T-helper 1 cell treated with Interleukin-12 subunit alpha and Interleukin-12 subunit beta and Interleukin-4 antibody, amounts not matched to agents 30 μg/mL and 1 μg/mL, for 36 hours (primary cell): ENCODE measurements around the gene COL4A2.

Experiments
- H3K27ac Mint-ChIP-seq: one replicate; pipeline ENCODE4 v1.8.0; 2021; ENCODE audit warnings: mild to moderate bottlenecking, mixed read lengths
- H3K27me3 Mint-ChIP-seq: one replicate; pipeline ENCODE4 v1.8.0; 2021; ENCODE audit warnings: low read depth, mixed read lengths
- H3K36me3 Mint-ChIP-seq: one replicate; pipeline ENCODE4 v1.8.0; 2021; ENCODE audit warnings: low read depth, mixed read lengths
- H3K4me1 Mint-ChIP-seq: one replicate; pipeline ENCODE4 v1.8.0; 2021; ENCODE audit warnings: low read depth, mixed read lengths
- H3K4me3 Mint-ChIP-seq: one replicate; pipeline ENCODE4 v1.8.0; 2021; ENCODE audit warnings: mild to moderate bottlenecking, moderate library complexity, mixed read lengths
- H3K9me3 Mint-ChIP-seq: one replicate; pipeline ENCODE4 v1.8.0; 2021; ENCODE audit warnings: mixed read lengths

The COL4A2 gene

GRCh38 chr13:110306960-110307766 is at the start of gene COL4A2, which contains the start of gene COL4A1:
Gene COL4A2 (plus strand): TSS chr13:110307284. CDS start chr13:110307904, 620 bp downstream.
Gene COL4A1 (minus strand): TSS chr13:110307157. CDS start chr13:110307027, 130 bp downstream.
- H3K27ac Mint-ChIP-seq = no peak within 1 kb of the TSS
- peaks cover 2% of the 10 kb centered on the region for H3K36me3 Mint-ChIP-seq
- H3K9me3 Mint-ChIP-seq = no peaks in the 10 kb centered on the region
- H3K27me3 Mint-ChIP-seq = peaks cover 77% of the 10 kb centered on the region
- H3K4me3 Mint-ChIP-seq = no peak within 1 kb of the TSS
- H3K4me1 Mint-ChIP-seq = peaks cover 7% of the 10 kb centered on the region

- Mint-ChIP-seq H3K36me3 (no peaks in the 10 kb centered on the region), H3K4me3 (no peak overlapping the region), H3K9me3 (no peaks in the 10 kb centered on the region), H3K4me1 (no peaks in the 10 kb centered on the region), H3K27ac (no peak overlapping the region), H3K27me3 (peaks cover 13% of the 10 kb centered on the region)
Observed at GRCh38 chr13:110257408-110257807, 49.7 kb upstream of the COL4A2 start.

DNA sequence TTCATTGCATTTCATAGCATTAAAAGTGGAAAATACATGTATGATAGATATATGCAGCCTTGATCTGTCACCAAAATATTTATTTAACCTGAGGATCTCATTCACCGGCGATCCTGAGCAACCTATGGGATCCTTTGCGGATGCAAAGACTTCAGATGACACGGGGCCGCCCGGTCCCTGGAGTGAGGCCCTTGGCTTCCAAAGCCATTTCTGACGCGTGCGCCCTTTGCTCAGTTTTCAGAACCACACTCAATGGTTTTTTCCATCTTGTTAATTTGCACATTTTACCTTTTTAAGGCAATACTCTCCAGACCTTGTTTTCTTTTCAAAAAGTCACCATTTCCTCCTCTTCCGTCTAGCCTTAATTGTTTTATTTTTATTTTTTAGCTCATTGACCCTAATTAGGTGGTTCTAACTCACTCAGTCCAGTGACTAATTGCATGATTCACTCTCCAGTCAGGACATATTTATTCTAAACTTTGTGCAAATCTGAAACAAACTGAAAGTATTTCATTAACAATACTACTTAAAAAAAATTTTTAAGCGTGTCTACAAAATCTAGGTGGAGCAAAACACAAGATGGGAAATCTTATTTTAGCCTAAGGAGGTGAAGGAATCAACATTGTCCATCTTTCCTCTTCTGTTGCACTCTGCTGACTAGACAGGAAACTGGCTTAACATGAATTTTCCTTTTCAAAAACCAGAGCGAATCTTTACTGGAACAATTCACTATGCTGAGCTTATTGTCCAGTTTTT is 48.0 kb upstream of the COL4A2 start:
- Mint-ChIP-seq H3K36me3 (no peaks in the 10 kb centered on the region), H3K4me3 (no peak overlapping the region), H3K4me1 (no peaks in the 10 kb centered on the region), H3K27me3 (peaks cover 21% of the 10 kb centered on the region), H3K27ac (no peak overlapping the region), H3K9me3 (no peaks in the 10 kb centered on the region)

DNA sequence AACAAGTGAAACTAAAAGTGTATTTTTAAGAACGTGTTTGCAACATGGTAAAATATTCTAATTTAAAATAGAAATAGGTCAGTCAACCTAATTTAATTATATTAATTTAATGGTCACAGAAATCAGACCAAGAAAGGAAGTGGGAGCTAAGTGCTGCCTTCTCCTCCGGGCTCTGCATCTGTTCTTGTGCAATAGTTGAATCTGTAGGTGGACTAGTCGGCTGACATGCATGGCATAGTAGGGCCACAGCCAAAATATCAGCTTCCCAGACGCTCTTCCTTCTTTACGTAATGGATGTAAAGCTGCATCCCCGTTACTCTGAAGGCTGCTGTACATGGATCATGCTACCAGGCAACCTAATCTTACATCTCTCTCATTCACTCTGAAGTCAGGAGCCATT is 47.4 kb upstream of the COL4A2 start:
- Mint-ChIP-seq H3K36me3 (no peaks in the 10 kb centered on the region), H3K4me3 (no peak overlapping the region), H3K4me1 (no peaks in the 10 kb centered on the region), H3K27ac (no peak overlapping the region), H3K9me3 (no peaks in the 10 kb centered on the region), H3K27me3 (peaks cover 27% of the 10 kb centered on the region)

GRCh38 chr13:110261166-110262081 is 45.7 kb upstream of the COL4A2 start:
- Mint-ChIP-seq H3K27me3 (peaks cover 30% of the 10 kb centered on the region), H3K9me3 (no peaks in the 10 kb centered on the region), H3K36me3 (no peaks in the 10 kb centered on the region), H3K4me1 (no peaks in the 10 kb centered on the region), H3K4me3 (no peak overlapping the region), H3K27ac (no peak overlapping the region)

- Mint-ChIP-seq H3K4me1 (no peaks in the 10 kb centered on the region), H3K27ac (no peak overlapping the region), H3K9me3 (no peaks in the 10 kb centered on the region), H3K36me3 (no peaks in the 10 kb centered on the region), H3K27me3 (peaks cover 30% of the 10 kb centered on the region), H3K4me3 (no peak overlapping the region)
Observed at GRCh38 chr13:110262082-110262436, 45.0 kb upstream of the COL4A2 start.

- Mint-ChIP-seq H3K27me3 (peaks cover 33% of the 10 kb centered on the region), H3K9me3 (no peaks in the 10 kb centered on the region), H3K27ac (no peak overlapping the region), H3K36me3 (no peaks in the 10 kb centered on the region), H3K4me1 (no peaks in the 10 kb centered on the region), H3K4me3 (no peak overlapping the region)
Observed at GRCh38 chr13:110262508-110263291, 44.4 kb upstream of the COL4A2 start.

GRCh38 chr13:110263404-110263803 is 43.7 kb upstream of the COL4A2 start:
- Mint-ChIP-seq H3K4me3 (no peak overlapping the region), H3K4me1 (no peaks in the 10 kb centered on the region)

DNA sequence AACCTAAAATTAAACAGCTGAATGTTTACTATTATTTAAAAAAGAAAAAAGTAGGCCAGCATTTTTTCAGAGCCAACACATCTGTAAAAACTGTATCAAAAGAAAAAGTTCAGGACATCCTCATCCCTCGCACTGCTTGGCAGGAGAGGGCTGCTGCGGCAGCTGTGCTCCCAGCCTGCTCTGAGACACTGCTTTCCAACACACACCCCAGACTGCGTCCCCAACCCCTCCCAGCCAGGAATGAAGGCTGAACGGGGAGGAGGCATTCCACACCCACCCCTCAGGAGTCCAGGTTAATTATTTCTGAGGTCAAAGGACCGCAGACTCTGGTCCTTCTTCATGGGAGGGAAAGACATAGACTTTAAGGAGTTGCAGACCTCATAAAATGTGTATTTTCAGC is 43.2 kb upstream of the COL4A2 start:
- H3K9me3 Mint-ChIP-seq = no peaks in the 10 kb centered on the region
- H3K27ac Mint-ChIP-seq = no peak overlapping the region
- H3K27me3 Mint-ChIP-seq = peaks cover 38% of the 10 kb centered on the region
- H3K4me1 Mint-ChIP-seq = no peaks in the 10 kb centered on the region
- no peak overlapping the region for H3K4me3 Mint-ChIP-seq
- H3K36me3 Mint-ChIP-seq = no peaks in the 10 kb centered on the region

More at GRCh38 chr13:110263404-110263803, 43.7 kb upstream of the COL4A2 start:
- H3K9me3 Mint-ChIP-seq = no peaks in the 10 kb centered on the region
- H3K27ac Mint-ChIP-seq = no peak overlapping the region
- no peaks in the 10 kb centered on the region for H3K36me3 Mint-ChIP-seq
- H3K27me3 Mint-ChIP-seq = peaks cover 38% of the 10 kb centered on the region

GRCh38 chr13:110264685-110265275 is 42.3 kb upstream of the COL4A2 start:
- Mint-ChIP-seq H3K27ac (no peak overlapping the region), H3K36me3 (no peaks in the 10 kb centered on the region), H3K4me1 (no peaks in the 10 kb centered on the region), H3K9me3 (no peaks in the 10 kb centered on the region), H3K27me3 (peaks cover 42% of the 10 kb centered on the region), H3K4me3 (no peak overlapping the region)

DNA sequence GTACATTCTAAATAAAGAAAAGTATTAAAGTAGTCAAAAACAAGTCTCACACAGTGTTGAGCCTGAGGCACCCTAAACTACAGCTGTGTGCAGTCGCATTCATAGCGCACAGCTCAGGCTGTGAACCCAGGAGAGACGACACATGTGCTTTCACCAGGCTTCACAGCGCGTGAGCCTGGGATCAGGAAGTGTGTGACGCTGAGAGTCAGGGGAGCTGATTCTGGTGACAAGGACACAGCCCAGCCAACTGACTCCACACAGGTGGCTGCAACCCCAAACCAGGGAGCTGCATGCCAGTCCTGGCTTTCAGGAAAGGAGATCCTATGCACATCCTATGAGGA is 41.8 kb upstream of the COL4A2 start:
- Mint-ChIP-seq H3K27me3 (peaks cover 44% of the 10 kb centered on the region), H3K27ac (no peak overlapping the region), H3K4me1 (no peaks in the 10 kb centered on the region), H3K9me3 (no peaks in the 10 kb centered on the region), H3K36me3 (no peaks in the 10 kb centered on the region), H3K4me3 (no peak overlapping the region)

DNA sequence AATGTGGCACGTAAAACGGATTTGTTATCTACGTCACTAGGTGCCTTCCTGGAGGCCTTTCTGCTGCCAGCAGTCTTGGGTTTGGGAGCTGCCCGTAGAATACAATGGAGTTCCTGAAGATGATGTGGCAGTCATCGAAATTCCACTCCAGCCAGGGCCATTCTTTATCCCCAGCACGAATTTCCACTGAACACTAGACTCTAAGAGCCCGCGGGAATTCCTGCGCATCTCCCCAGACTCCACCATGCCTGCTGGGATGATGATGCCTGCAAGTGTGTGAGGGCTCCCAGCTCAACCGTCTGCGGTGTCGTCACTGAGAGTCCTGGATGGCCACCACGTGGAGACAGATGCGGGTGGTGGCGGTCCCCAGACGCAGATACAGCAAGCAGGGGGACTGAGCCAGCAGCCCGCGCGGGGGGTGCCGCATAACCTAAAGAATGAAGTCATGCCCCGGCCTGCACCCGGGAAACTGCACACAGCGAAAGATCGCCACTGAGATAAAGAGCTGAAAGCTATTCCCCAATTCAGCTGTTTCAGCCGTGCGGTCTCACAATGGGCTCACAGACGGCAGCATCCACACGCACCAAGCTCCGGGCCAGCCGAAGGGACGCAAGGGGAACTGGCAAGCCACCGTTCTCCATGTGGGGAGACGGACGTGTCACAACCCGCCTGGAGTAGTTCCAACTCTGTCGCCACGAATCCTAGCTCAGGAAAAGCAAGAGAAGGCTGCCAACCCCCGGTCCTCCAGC is 41.2 kb upstream of the COL4A2 start:
- Mint-ChIP-seq H3K9me3 (no peaks in the 10 kb centered on the region), H3K4me1 (no peaks in the 10 kb centered on the region), H3K27ac (no peak overlapping the region), H3K4me3 (no peak overlapping the region), H3K27me3 (peaks cover 41% of the 10 kb centered on the region), H3K36me3 (no peaks in the 10 kb centered on the region)

- Mint-ChIP-seq H3K4me3 (no peak overlapping the region), H3K27ac (no peak overlapping the region), H3K4me1 (no peaks in the 10 kb centered on the region), H3K9me3 (no peaks in the 10 kb centered on the region), H3K36me3 (no peaks in the 10 kb centered on the region), H3K27me3 (peaks cover 43% of the 10 kb centered on the region)
Observed at GRCh38 chr13:110266431-110266809, 40.7 kb upstream of the COL4A2 start.
